Astrocyte of the spinal cord (primary cell): ENCODE measurements around the gene RAB35.

Experiments
- DNase-seq: peaks from one replicate; pipeline ENCODE4 v3.0.0; 2011; ENCODE audit warnings: low read depth, low spot score
- H3K4me3 ChIP-seq: 2 replicates; pipeline ENCODE4 v1.5.1; 2011; ENCODE audit warnings: low read depth, mild to moderate bottlenecking, low read length, moderate library complexity
- CTCF ChIP-seq: IDR thresholded peaks from 2 replicates; pipeline ENCODE4 v1.5.1; 2012; ENCODE audit warnings: low read depth, mild to moderate bottlenecking, low read length, inconsistent platforms
- in situ Hi-C: cut with HindIII; loops from 2 replicates; pipeline ENCODE4 v1.10.0; 2017; ENCODE audit warnings: low sequenced_read_pairs

The RAB35 gene

GRCh38 chr12:120075034-120075616 lies 41.4 kb downstream of the RAB35 start:
- DNase-seq: no peak
- no peak for TF ChIP-seq CTCF
- H3K4me3 ChIP-seq: no peak overlapping the region
- in situ Hi-C loops: no loop called here

- in situ Hi-C loops: no loop called here
- no peak overlapping the region for H3K4me3 ChIP-seq
- no peak for TF ChIP-seq CTCF
- DNase-seq: no peak
Observed at GRCh38 chr12:120072472-120073249, 43.9 kb downstream of the RAB35 start.

- no peak for DNase-seq
- no peak overlapping the region for H3K4me3 ChIP-seq
- TF ChIP-seq CTCF: no peak
- in situ Hi-C loops: no loop called here
Observed at GRCh38 chr12:120071493-120072020, 45.0 kb downstream of the RAB35 start.

GRCh38 chr12:120069278-120069677 lies 47.3 kb downstream of the RAB35 start:
- no peak for DNase-seq

GRCh38 chr12:120067901-120068300 lies 48.7 kb downstream of the RAB35 start:
- in situ Hi-C loops: no loop called here
- no peak overlapping the region for H3K4me3 ChIP-seq
- TF ChIP-seq CTCF: no peak
- DNase-seq: no peak

More at GRCh38 chr12:120069278-120069677, 47.3 kb downstream of the RAB35 start:
- in situ Hi-C loops: no loop called here
- no peak overlapping the region for H3K4me3 ChIP-seq
- no peak for TF ChIP-seq CTCF

GRCh38 chr12:120067084-120067869 lies 49.3 kb downstream of the RAB35 start:
- DNase-seq: no peak
- in situ Hi-C loops: no loop called here
- TF ChIP-seq CTCF: no peak
- H3K4me3 ChIP-seq: no peak overlapping the region
